Naive thymus-derived CD4-positive, alpha-beta T cell (primary cell): ENCODE measurements around the gene UBE2L3. TPM values are rescaled to one million over a fixed set of nuclear protein-coding genes. Genes with fewer than 3 reads are reported as not detected.
A peak's percentile ranks its signal among the peaks of the same experiment; 100 is the strongest.

Source experiments
- ATAC-seq: fragments of 150-1000 bp; cut with Tn5 transposase; 2 replicates; pipeline ENCODE4 v1.10.0; 2021; ENCODE audit warnings: mild to moderate bottlenecking, moderate library complexity
- CTCF ChIA-PET: fragments of 350-600 bp; sonication (Branson Sonifier 250); formaldehyde crosslinking; loops from one replicate; lab custom pipeline; 2021; ENCODE audit warnings: antibody characterized with exemption; lab: Charles Lee
- POLR2A ChIA-PET: fragments of 350-600 bp; sonication (Branson Sonifier 250); formaldehyde crosslinking; loops from one replicate; lab custom pipeline; 2021; ENCODE audit warnings: antibody characterized with exemption, inconsistent platforms; lab: Charles Lee
- DNase-seq, 9 donors: peaks; one replicate each; pipeline versions ENCODE4 v3.0.0 to v3.0.0-alpha.2; 2020 to 2022; ENCODE audit warnings: mixed read lengths in 1 of 9
- H3K27ac ChIP-seq: one replicate; pipeline ENCODE4 v1.7.0; 2013; ENCODE audit warnings: mild to moderate bottlenecking, low read depth, low read length, moderate library complexity
- H3K27me3 ChIP-seq, 2 donors: one replicate each; pipeline ENCODE4 v1.7.0; 2013; ENCODE audit warnings: low read length in 2 of 2, mild to moderate bottlenecking in 2 of 2, moderate library complexity in 2 of 2; ENCODE audit not compliant: control insufficient read depth in 2 of 2, insufficient read depth in 2 of 2
- H3K36me3 ChIP-seq, 3 experiments: 1 replicate in 2 of 3; 2 replicates in 1 of 3; pipeline ENCODE4 v1.7.0; 2013; ENCODE audit warnings: low read length in 3 of 3, mild to moderate bottlenecking in 3 of 3, moderate library complexity in 1 of 3; ENCODE audit not compliant: insufficient read depth in 3 of 3, control insufficient read depth in 2 of 3
- H3K4me1 ChIP-seq, 2 donors: one replicate each; pipeline ENCODE4 v1.7.0; 2013; ENCODE audit warnings: low read length in 2 of 2, mild to moderate bottlenecking in 2 of 2, moderate library complexity in 1 of 2; ENCODE audit not compliant: control insufficient read depth in 2 of 2, insufficient read depth in 2 of 2
- H3K4me3 ChIP-seq: 2 replicates; pipeline ENCODE4 v1.7.0; 2013; ENCODE audit warnings: mild to moderate bottlenecking, low read length
- H3K9me3 ChIP-seq, 3 experiments: 1 replicate in 2 of 3; 2 replicates in 1 of 3; pipeline ENCODE4 v1.7.0; 2013; ENCODE audit warnings: low read length in 3 of 3; ENCODE audit not compliant: control insufficient read depth in 2 of 3
- H3K27ac Mint-ChIP-seq, 9 donors: one replicate each; pipeline ENCODE4 v1.8.0; 2020 to 2022; ENCODE audit warnings: mixed read lengths in 9 of 9, mild to moderate bottlenecking in 8 of 9, moderate library complexity in 5 of 9, inconsistent platforms in 2 of 9
- H3K27me3 Mint-ChIP-seq, 5 donors: one replicate each; pipeline ENCODE4 v1.8.0; 2021 to 2022; ENCODE audit warnings: mixed read lengths in 5 of 5, mild to moderate bottlenecking in 1 of 5
- H3K36me3 Mint-ChIP-seq, 5 donors: one replicate each; pipeline ENCODE4 v1.8.0; 2020 to 2022; ENCODE audit warnings: mixed read lengths in 5 of 5, mild to moderate bottlenecking in 3 of 5, inconsistent platforms in 1 of 5
- H3K4me1 Mint-ChIP-seq, 7 donors: one replicate each; pipeline ENCODE4 v1.8.0; 2020 to 2022; ENCODE audit warnings: mixed read lengths in 7 of 7, mild to moderate bottlenecking in 3 of 7, inconsistent platforms in 1 of 7
- H3K4me3 Mint-ChIP-seq, 10 donors: one replicate each; pipeline ENCODE4 v1.8.0; 2020 to 2022; ENCODE audit warnings: mild to moderate bottlenecking in 10 of 10, mixed read lengths in 10 of 10, moderate library complexity in 6 of 10, inconsistent platforms in 2 of 10
- H3K9me3 Mint-ChIP-seq, 11 donors: one replicate each; pipeline ENCODE4 v1.8.0; 2020 to 2022; ENCODE audit warnings: mixed read lengths in 11 of 11, mild to moderate bottlenecking in 4 of 11, inconsistent platforms in 1 of 11, moderate library complexity in 1 of 11
- intact Hi-C, 2 donors: fragments of 100-400 bp; cut with micrococcal nuclease; formaldehyde crosslinking; loops; one replicate each; pipeline ENCODE4 v1.15.1; 2023
- polyA plus RNA-seq, 2 donors: library from polyadenylated mRNA; unstranded; fragments of 300-500 nt; fragmentation: Illumina TruSeq; gene quantifications; one replicate each; pipeline ENCODE4 v1.2.3, GENCODE V29; 2021
- total RNA-seq, 6 experiments: library from RNA in 5 of 6; stranded (reverse) in 5 of 6; gene quantifications; 1 replicate in 5 of 6; 2 replicates in 1 of 6; pipeline ENCODE4 v1.2.3 and lab custom pipeline; 2021 to 2026

The UBE2L3 gene
- total and polyA plus RNA-seq, 7 experiments from 2014 or later, result 22.5 to 101 (median 34.6) TPM

DNA sequence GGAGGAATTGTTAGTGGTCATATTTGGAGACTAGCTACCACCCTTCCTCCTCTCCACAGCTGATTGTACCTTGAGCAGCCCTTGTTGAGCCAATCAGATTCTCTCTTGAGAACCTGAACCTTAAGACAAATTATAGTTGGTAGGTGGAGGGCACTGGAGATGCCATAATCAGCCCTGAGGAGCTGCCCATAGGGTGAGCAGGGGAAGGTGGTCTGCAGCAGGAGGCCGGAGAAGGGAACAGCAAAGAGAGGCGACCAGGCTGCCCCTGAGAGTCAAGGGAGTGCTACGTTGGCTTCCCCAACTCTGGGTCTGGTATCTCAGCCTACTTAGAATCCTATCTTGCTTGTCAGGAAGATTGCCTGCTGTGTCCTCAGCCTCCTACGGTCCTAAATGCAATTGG, 71.8 kb downstream of the UBE2L3 start:
- no peaks in the 10 kb centered on the region for H3K27me3 Mint-ChIP-seq
- no peak for DNase-seq
- H3K4me1 Mint-ChIP-seq, result peaks cover 18 to 30% (median 23%) of the 10 kb centered on the region in 7 donors
- no peak overlapping the region for H3K27ac Mint-ChIP-seq
- H3K4me3 Mint-ChIP-seq, result peak overlapping the region in 1 of 10 donors; percentile 45
- no peak for ATAC-seq
- H3K9me3 ChIP-seq, result no peaks in the 10 kb centered on the region
- H3K36me3 Mint-ChIP-seq, result peaks cover 0 to 10% (median 4%) of the 10 kb centered on the region in 5 donors
- CTCF ChIA-PET, result no interaction called here
- intact Hi-C loops, result no loop called here
- H3K9me3 Mint-ChIP-seq, result no peaks in the 10 kb centered on the region
- peaks cover 0 to 4% (median 0%) of the 10 kb centered on the region in 3 experiments for H3K36me3 ChIP-seq
- POLR2A ChIA-PET, result interaction anchor here (1.2 kb wide), 1 partner anchor 10 kb away, joined by 3 read pairs; no protein-coding TSS in a partner anchor
- H3K4me1 ChIP-seq, result peaks cover 15 to 18% of the 10 kb centered on the region in 2 donors
- no peaks in the 10 kb centered on the region for H3K27me3 ChIP-seq
- H3K27ac ChIP-seq, result no peak overlapping the region
- H3K4me3 ChIP-seq, result no peak overlapping the region

DNA sequence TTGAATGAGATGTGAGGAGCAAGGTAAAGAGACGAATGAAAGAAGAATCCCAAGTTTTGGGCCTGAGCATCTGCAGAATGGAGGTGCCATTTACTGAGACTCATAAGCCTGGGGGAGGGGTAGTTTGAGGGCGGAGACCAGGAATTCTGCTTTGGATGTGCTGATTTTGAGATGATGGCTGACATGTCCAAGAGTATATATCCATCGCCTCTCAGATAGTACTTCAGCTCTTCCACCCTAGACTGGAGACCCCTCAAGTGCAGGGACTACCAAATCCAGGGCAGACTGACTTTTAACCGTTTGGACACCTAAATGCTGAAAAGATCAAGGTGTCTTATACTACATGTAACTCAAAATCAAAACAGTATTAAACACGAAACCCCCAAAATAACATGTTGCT, 73.3 kb downstream of the UBE2L3 start:
- intact Hi-C loops, result loop anchor here in 1 of 2 donors (5.0 kb wide), 1 partner anchor 639 kb away; the partner anchor contains the start of gene THAP7
- no peak for DNase-seq
- Histone ChIP-seq H3K27me3 (no peaks in the 10 kb centered on the region), H3K36me3 (peaks cover 0 to 4% (median 0%) of the 10 kb centered on the region in 3 experiments), H3K27ac (no peak overlapping the region), H3K9me3 (no peaks in the 10 kb centered on the region), H3K4me3 (no peak overlapping the region), H3K4me1 (peaks cover 15 to 18% of the 10 kb centered on the region in 2 donors)
- no peaks in the 10 kb centered on the region for H3K27me3 Mint-ChIP-seq
- peaks cover 18 to 30% (median 23%) of the 10 kb centered on the region in 7 donors for H3K4me1 Mint-ChIP-seq
- ChIA-PET CTCF (interaction anchor here (3.2 kb wide), 1 partner anchor 11 kb away, joined by 30 read pairs; the partner anchor contains the start of gene YDJC), POLR2A (interaction anchor here (2.5 to 3.4 kb wide), 4 partner anchors 11 to 26 kb away, joined by 12 to 93 read pairs (median 22); partner anchors contain the start of genes CCDC116, PPIL2 and YDJC)
- peak overlapping the region; percentile 80 to 91 (median 86) for H3K4me3 Mint-ChIP-seq
- H3K27ac Mint-ChIP-seq, result peak overlapping the region in 3 of 9 donors; percentile 2 to 31 (median 6)
- no peaks in the 10 kb centered on the region for H3K9me3 Mint-ChIP-seq
- peaks cover 0 to 13% (median 4%) of the 10 kb centered on the region in 5 donors for H3K36me3 Mint-ChIP-seq
- ATAC-seq, result no peak

DNA sequence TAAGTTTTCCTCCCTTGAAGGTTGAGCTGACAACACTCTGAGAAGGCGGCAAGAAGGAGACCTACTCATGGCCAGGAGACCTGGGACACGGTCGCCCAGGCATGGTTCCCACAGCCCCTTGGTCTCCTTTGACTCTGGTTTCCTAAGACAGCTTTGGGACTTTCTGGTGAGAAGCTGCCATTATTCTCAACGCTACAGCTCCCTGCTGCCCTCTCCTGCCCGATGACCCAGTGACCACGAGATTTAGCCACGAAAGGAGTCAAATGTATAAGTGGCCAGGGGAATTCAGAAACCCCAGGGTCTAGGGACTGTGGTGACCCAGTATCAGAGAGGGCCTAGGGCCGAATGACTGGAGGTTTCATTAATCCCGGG, 73.9 kb downstream of the UBE2L3 start:
- ChIA-PET CTCF (interaction anchor here (1.2 to 3.2 kb wide), 4 partner anchors 12 to 17 kb away, joined by 3 to 30 read pairs (median 9); partner anchors contain the start of gene YDJC), POLR2A (interaction anchor here (1.0 to 3.4 kb wide), 5 partner anchors 11 to 73 kb away, joined by 3 to 93 read pairs (median 20); partner anchors contain the start of genes CCDC116, PPIL2 and YDJC)
- DNase-seq (peak in 1 of 9 donors; percentile 11), ATAC-seq (no peak)
- no peaks in the 10 kb centered on the region for H3K9me3 Mint-ChIP-seq
- no peaks in the 10 kb centered on the region for H3K27me3 ChIP-seq
- H3K36me3 Mint-ChIP-seq, result peaks cover 0 to 13% (median 6%) of the 10 kb centered on the region in 5 donors
- H3K4me3 Mint-ChIP-seq, result peak overlapping the region; percentile 80 to 91 (median 86)
- intact Hi-C loops, result loop anchor here in 1 of 2 donors (5.0 kb wide), 1 partner anchor 639 kb away; the partner anchor contains the start of gene THAP7
- peak overlapping the region; percentile 63 for H3K27ac ChIP-seq
- H3K9me3 ChIP-seq, result no peaks in the 10 kb centered on the region
- H3K27ac Mint-ChIP-seq, result peak overlapping the region in 6 of 9 donors; percentile 6 to 98 (median 92)
- H3K27me3 Mint-ChIP-seq, result no peaks in the 10 kb centered on the region
- H3K4me1 ChIP-seq, result peaks cover 18% of the 10 kb centered on the region in 2 donors
- H3K4me3 ChIP-seq, result peak overlapping the region; percentile 67
- peaks cover 19 to 30% (median 26%) of the 10 kb centered on the region in 7 donors for H3K4me1 Mint-ChIP-seq
- H3K36me3 ChIP-seq, result peaks cover 0 to 8% (median 0%) of the 10 kb centered on the region in 3 experiments

DNA sequence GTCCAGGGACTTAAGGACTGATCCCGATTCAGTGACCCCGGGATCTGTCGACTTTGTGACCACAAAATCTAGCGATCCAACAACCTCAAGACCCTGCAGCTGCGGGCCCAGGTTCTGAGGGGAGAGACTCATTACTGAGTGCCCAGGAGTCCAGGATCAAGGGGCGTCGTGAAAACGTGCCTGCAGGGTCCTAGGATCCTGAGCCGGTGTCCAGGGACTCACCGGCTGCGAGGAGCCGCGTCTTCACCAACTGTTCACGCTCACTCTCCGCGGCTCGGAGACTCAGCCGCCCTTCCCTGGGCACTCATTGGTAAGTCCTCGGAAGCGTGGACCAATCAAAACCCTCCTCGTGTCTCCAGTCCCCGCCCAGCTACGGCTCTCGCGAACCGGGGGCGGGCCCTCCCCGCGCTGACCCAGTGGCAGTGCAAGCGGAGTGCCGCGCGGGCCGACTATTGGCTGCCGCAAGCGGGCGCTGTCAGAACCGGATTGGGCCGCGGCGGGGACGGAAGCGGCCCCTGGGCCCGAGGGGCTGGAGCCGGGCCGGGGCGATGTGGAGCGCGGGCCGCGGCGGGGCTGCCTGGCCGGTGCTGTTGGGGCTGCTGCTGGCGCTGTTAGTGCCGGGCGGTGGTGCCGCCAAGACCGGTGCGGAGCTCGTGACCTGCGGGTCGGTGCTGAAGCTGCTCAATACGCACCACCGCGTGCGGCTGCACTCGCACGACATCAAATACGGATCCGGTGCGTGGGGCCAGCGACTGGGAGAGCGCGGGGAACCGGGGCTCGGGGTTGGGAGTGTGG, 74.5 kb downstream of the UBE2L3 start, which contains the start of gene SDF2L1:
SDF2L1 (plus strand) TSS at position 514 of the 795 bp plus-strand sequence; CDS start at position 549, 35 bp downstream.
- H3K27me3 ChIP-seq, result no peaks in the 10 kb centered on the region
- H3K9me3 ChIP-seq, result no peaks in the 10 kb centered on the region
- CTCF ChIA-PET, result interaction anchor here (1.2 to 3.2 kb wide), 6 partner anchors 11 to 16 kb away, joined by 3 to 30 read pairs (median 9); partner anchors contain the start of gene YDJC
- POLR2A ChIA-PET, result interaction anchor here (0.6 to 3.4 kb wide), 10 partner anchors 11 to 74 kb away, joined by 3 to 93 read pairs (median 4); partner anchors contain the start of genes CCDC116, PPIL2, UBE2L3 and YDJC
- peak within 1 kb of the TSS; percentile 67 for H3K4me3 ChIP-seq
- peak within 1 kb of the TSS; percentile 83 for H3K27ac ChIP-seq
- peak; percentile 98 for ATAC-seq
- H3K9me3 Mint-ChIP-seq, result no peaks in the 10 kb centered on the region
- H3K36me3 Mint-ChIP-seq, result peaks cover 0 to 16% (median 11%) of the 10 kb centered on the region in 5 donors
- H3K4me3 Mint-ChIP-seq, result peak within 1 kb of the TSS; percentile 80 to 91 (median 86)
- H3K27ac Mint-ChIP-seq, result peak within 1 kb of the TSS; percentile 53 to 98 (median 88)
- peak; percentile 93 to 99 (median 98) for DNase-seq
- H3K36me3 ChIP-seq, result peaks cover 0 to 10% (median 0%) of the 10 kb centered on the region in 3 experiments
- H3K4me1 ChIP-seq, result peaks cover 18 to 20% of the 10 kb centered on the region in 2 donors
- intact Hi-C loops, result loop anchor here (1.0 to 5.0 kb wide), 10 partner anchors 9 to 640 kb away; partner anchors contain the start of genes PPIL2 (in 1 of the 2), THAP7 (in 1 of the 2), UBE2L3 (in 1 of the 2) and YDJC (in 1 of the 2)
- H3K4me1 Mint-ChIP-seq, result peaks cover 24 to 34% (median 32%) of the 10 kb centered on the region in 7 donors
- H3K27me3 Mint-ChIP-seq, result no peaks in the 10 kb centered on the region

DNA sequence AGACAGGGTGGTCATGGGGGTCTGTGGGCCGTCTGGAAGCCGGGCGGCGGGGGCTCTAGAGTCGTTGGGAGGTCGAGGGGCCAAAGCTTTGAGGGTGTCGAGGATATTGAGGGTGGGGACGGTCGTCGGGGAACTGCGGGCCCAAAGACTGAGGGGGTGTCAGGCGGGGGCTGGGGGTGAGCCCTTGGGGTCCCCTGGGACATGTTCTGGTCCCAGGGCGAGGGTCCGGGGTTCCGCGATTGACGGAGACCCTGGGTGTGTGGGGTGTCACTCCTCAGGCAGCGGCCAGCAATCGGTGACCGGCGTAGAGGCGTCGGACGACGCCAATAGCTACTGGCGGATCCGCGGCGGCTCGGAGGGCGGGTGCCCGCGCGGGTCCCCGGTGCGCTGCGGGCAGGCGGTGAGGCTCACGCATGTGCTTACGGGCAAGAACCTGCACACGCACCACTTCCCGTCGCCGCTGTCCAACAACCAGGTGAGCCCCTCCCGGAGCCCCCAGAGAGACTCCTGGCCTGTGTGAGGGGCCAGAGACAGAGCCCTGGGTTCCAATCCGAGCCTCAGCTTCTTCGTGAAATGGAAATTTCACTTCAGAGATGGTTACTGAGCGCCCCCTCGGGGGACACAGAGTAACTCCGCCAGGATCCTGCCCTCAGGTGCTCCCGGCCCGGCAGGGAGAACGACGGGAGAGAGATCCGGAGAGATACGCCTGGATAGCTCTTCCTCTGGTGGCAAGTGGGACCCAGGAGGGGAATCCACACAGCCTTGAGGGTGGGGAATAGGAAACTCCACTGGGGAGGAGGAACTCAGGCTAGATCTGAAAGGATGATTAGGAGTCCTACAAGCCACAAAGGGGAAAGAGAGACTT, 75.3 kb downstream of the UBE2L3 start:
- Mint-ChIP-seq H3K4me3 (peak overlapping the region; percentile 80 to 91 (median 86)), H3K36me3 (peaks cover 0 to 16% (median 11%) of the 10 kb centered on the region in 5 donors), H3K9me3 (no peaks in the 10 kb centered on the region), H3K4me1 (peaks cover 24 to 34% (median 32%) of the 10 kb centered on the region in 7 donors), H3K27ac (peak overlapping the region; percentile 53 to 98 (median 86)), H3K27me3 (no peaks in the 10 kb centered on the region)
- ChIA-PET CTCF (interaction anchor here (0.5 to 3.2 kb wide), 9 partner anchors 9 to 1597 kb away, joined by 3 to 30 read pairs (median 5); partner anchors contain the start of gene YDJC), POLR2A (interaction anchor here (0.6 to 3.4 kb wide), 9 partner anchors 10 to 75 kb away, joined by 3 to 93 read pairs (median 5); partner anchors contain the start of genes CCDC116, PPIL2, UBE2L3 and YDJC)
- H3K27ac ChIP-seq, result peak overlapping the region; percentile 83
- no peaks in the 10 kb centered on the region for H3K27me3 ChIP-seq
- ATAC-seq, result no peak
- peak overlapping the region; percentile 67 for H3K4me3 ChIP-seq
- intact Hi-C loops, result loop anchor here (1.0 to 5.0 kb wide), 10 partner anchors 8 to 641 kb away; partner anchors contain the start of genes PPIL2 (in 1 of the 2), THAP7 (in 1 of the 2), UBE2L3 (in 1 of the 2) and YDJC (in 1 of the 2)
- H3K36me3 ChIP-seq, result peaks cover 0 to 10% (median 0%) of the 10 kb centered on the region in 3 experiments
- peak; percentile 34 to 61 (median 52) for DNase-seq
- no peaks in the 10 kb centered on the region for H3K9me3 ChIP-seq
- H3K4me1 ChIP-seq, result peaks cover 18 to 20% of the 10 kb centered on the region in 2 donors
